ENCODE results near the gene PDE4D. TPM values are rescaled to one million over a fixed set of nuclear protein-coding genes. Genes with fewer than 3 reads are reported as not detected.
A peak's percentile ranks its signal among the peaks of the same experiment; 100 is the strongest.

The PDE4D gene
- total RNA-seq, 4 donors from 2014 or later = 35.0 to 121 (median 63.4) TPM

GRCh38 chr5:58929726-58930125, 963.8 kb downstream of the PDE4D start:
- Histone ChIP-seq H3K4me1 (peaks cover 0 to 15% (median 0%) of the 10 kb centered on the region in 3 donors), H3K4me3 (no peak overlapping the region)
- 71 to 83% methylated on average over 1 of the region's 1 CpG for WGBS, 2 donors (ENCODE audit: low coverage in 1 of 2)

GRCh38 chr5:58927938-58928337, 965.6 kb downstream of the PDE4D start:
- Histone ChIP-seq H3K36me3 (no peaks in the 10 kb centered on the region), H3K27ac (no peak overlapping the region), H3K4me3 (no peak overlapping the region), H3K4me1 (peaks cover 0 to 16% (median 0%) of the 10 kb centered on the region in 3 donors), H3K9me3 (no peaks in the 10 kb centered on the region), H3K27me3 (peaks cover 2% of the 10 kb centered on the region)
- no peak for ATAC-seq
- no peak for TF ChIP-seq POLR2A (IDR thresholded peaks at IDR 0.05)
- TF ChIP-seq EP300 (IDR thresholded peaks at IDR 0.05) = no peak
- TF ChIP-seq CTCF (IDR thresholded peaks at IDR 0.05) = no peak
- TF ChIP-seq POLR2AphosphoS5 (IDR thresholded peaks at IDR 0.05) = no peak
- 92 to 100% methylated on average over 2 of the region's 2 CpGs for WGBS, 2 donors (ENCODE audit: low coverage in 1 of 2)

More at GRCh38 chr5:58929726-58930125, 963.8 kb downstream of the PDE4D start:
- TF ChIP-seq POLR2AphosphoS5 (IDR thresholded peaks at IDR 0.05) (no peak), EP300 (IDR thresholded peaks at IDR 0.05) (no peak), CTCF (IDR thresholded peaks at IDR 0.05) (no peak), POLR2A (IDR thresholded peaks at IDR 0.05) (no peak)
- no peaks in the 10 kb centered on the region for H3K36me3 ChIP-seq
- ATAC-seq = no peak
- no peaks in the 10 kb centered on the region for H3K9me3 ChIP-seq
- peaks cover 2% of the 10 kb centered on the region for H3K27me3 ChIP-seq
- no peak overlapping the region for H3K27ac ChIP-seq

DNA sequence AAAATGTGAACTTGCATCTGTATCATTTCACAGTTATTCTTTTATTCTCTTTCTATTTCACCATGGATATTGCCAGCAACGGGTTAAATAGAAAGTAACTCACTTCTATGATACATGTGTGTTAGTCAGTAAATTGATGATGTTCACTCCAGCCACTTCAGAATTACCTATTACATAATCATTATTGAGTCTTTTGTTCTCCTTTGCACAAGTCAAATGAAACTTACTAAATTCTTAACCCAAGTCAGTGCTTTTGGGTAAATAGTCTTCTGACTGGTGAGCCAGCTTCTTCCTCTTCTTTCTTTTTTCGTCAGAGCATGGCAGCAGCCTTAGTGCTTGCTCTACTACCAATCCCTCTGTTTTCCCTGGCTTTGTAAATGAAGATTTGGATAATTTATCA, 966.3 kb downstream of the PDE4D start:
- WGBS, 2 donors (ENCODE audit: low coverage in 1 of 2) = 69 to 93% methylated on average over 2 of the region's 2 CpGs
- no peak overlapping the region for H3K4me3 ChIP-seq
- no peaks in the 10 kb centered on the region for H3K36me3 ChIP-seq
- H3K27ac ChIP-seq = no peak overlapping the region
- ATAC-seq = no peak
- peaks cover 0 to 21% (median 0%) of the 10 kb centered on the region in 3 donors for H3K4me1 ChIP-seq
- peaks cover 2% of the 10 kb centered on the region for H3K27me3 ChIP-seq
- H3K9me3 ChIP-seq = no peaks in the 10 kb centered on the region
- no peak for TF ChIP-seq EP300 (IDR thresholded peaks at IDR 0.05)
- no peak for TF ChIP-seq CTCF (IDR thresholded peaks at IDR 0.05)
- TF ChIP-seq POLR2AphosphoS5 (IDR thresholded peaks at IDR 0.05) = no peak

DNA sequence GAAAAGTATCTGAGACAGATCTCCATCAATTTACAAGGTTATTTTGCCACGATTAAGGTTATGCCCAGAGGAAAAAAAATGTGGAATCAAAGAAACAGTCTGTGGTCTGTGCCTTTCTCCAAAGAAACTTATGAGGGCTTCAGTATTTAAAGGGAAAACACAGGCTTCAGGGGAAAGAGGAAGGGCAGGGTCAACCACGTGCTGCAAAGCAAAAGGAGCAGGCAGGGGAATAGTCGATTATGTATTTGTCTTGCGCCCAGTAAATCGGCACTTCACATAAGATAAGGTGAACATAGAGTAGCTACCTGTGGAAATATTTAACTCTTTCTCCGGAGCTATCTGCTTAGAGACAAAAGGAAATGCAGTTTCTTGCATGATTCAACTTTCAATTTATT, 967.0 kb downstream of the PDE4D start:
- TF ChIP-seq POLR2A (IDR thresholded peaks at IDR 0.05) (no peak), POLR2AphosphoS5 (IDR thresholded peaks at IDR 0.05) (no peak), CTCF (IDR thresholded peaks at IDR 0.05) (no peak), EP300 (IDR thresholded peaks at IDR 0.05) (no peak)
- Histone ChIP-seq H3K9me3 (no peaks in the 10 kb centered on the region), H3K36me3 (no peaks in the 10 kb centered on the region), H3K4me3 (no peak overlapping the region), H3K27ac (no peak overlapping the region), H3K4me1 (peaks cover 0 to 28% (median 0%) of the 10 kb centered on the region in 3 donors), H3K27me3 (peaks cover 2% of the 10 kb centered on the region)
- ATAC-seq = no peak
- 38 to 62% methylated on average over 6 of the region's 6 CpGs for WGBS, 2 donors (ENCODE audit: low coverage in 1 of 2)

DNA sequence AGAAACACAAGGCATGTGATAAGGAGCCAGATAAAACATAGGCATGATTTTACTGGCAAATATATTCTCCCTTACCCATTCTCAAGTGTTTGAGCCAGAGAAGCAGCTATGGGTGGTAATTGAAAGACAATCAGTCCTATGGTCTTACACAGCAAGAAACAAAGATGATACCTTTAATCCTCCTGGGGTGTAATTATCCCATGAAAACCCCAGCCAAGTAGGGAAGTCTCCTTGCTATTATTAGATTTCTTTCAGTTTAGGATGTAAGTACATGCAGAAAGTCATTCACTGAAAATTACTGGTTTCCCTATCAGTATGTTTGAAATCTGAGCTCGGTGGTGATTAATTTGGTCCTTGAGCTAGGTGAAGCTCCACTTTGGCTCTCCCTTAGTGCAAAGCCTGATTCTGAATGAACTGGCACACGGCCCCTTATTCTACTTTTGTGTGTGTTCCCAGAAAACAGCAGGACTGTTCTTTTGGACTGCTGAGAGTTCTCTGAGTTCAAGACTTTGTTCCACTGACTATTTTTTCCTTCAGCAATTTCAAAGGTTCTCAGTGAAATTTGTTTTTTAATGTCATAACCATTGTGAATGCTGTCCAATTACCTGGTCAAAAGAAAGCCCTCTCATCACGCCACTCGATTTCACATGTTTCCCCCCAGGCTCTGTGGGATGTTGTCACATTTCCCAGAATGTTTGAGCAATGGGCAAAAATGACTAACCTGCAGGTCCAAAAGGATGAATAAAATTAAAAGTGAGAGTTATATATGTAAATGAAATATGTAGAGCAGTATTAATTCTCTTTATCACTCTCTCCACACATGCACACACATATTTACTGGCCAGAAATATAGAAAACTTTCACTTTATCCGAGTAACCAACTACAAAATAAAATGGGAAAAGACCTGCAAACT, 967.6 kb downstream of the PDE4D start:
- Histone ChIP-seq H3K27ac (peak overlapping the region in 2 of 4 donors; percentile 22 to 42), H3K4me1 (peaks cover 0 to 34% (median 0%) of the 10 kb centered on the region in 3 donors), H3K27me3 (peaks cover 2% of the 10 kb centered on the region), H3K9me3 (no peaks in the 10 kb centered on the region), H3K36me3 (no peaks in the 10 kb centered on the region), H3K4me3 (no peak overlapping the region)
- ATAC-seq = no peak
- no peak for TF ChIP-seq POLR2AphosphoS5 (IDR thresholded peaks at IDR 0.05)
- no peak for TF ChIP-seq EP300 (IDR thresholded peaks at IDR 0.05)
- no peak for TF ChIP-seq CTCF (IDR thresholded peaks at IDR 0.05)
- TF ChIP-seq POLR2A (IDR thresholded peaks at IDR 0.05) = no peak
- 37 to 54% methylated on average over 4 to 5 of the region's 5 CpGs for WGBS, 2 donors (ENCODE audit: low coverage in 1 of 2)
